H1 (cell line): ENCODE data around the gene TRAPPC5. TPM values are rescaled to one million over a fixed set of nuclear protein-coding genes. Genes with fewer than 3 reads are reported as not detected.

Experiments
- BCL11A ChIP-seq, 2 experiments: IDR thresholded peaks; one replicate each; pipeline ENCODE4 v1.6.1; 2011; ENCODE audit warnings: low read depth in 2 of 2, low read length in 2 of 2, mild to moderate bottlenecking in 2 of 2
- CEBPB ChIP-seq: IDR thresholded peaks from 2 replicates; pipeline ENCODE4 v1.6.1; 2012; ENCODE audit warnings: low read depth, low read length
- CTBP2 ChIP-seq: IDR thresholded peaks from 2 replicates; pipeline ENCODE4 v1.7.0; 2011; ENCODE audit warnings: borderline replicate concordance, mild to moderate bottlenecking, moderate library complexity, mixed read lengths, low read length; ENCODE audit not compliant: insufficient read depth, insufficient read length
- EGR1 ChIP-seq: IDR thresholded peaks from 2 replicates; pipeline ENCODE4 v1.6.1; 2011; ENCODE audit warnings: low read depth, low read length, borderline replicate concordance
- EP300 ChIP-seq, 2 experiments: IDR thresholded peaks; 1 replicate in 1 of 2; 2 replicates in 1 of 2; pipeline ENCODE4 v1.6.1; 2011 to 2012; ENCODE audit warnings: low read depth in 2 of 2, low read length in 2 of 2, mild to moderate bottlenecking in 2 of 2, borderline replicate concordance in 1 of 2, inconsistent platforms in 1 of 2, moderate library complexity in 1 of 2
- GTF2F1 ChIP-seq: IDR thresholded peaks from 2 replicates; pipeline ENCODE4 v1.6.1; 2012; ENCODE audit warnings: low read depth, low read length, improper control_type of control experiment, borderline replicate concordance
- HDAC2 ChIP-seq, 2 experiments: fragments of 300-600 bp in 1 of 2; sonication (generic) in 1 of 2; IDR thresholded peaks; 2 replicates each; pipeline ENCODE4 v1.6.1; 2011 to 2012; ENCODE audit warnings: low read depth in 2 of 2, low read length in 2 of 2, mild to moderate bottlenecking in 2 of 2, moderate library complexity in 2 of 2, borderline replicate concordance in 1 of 2, inconsistent platforms in 1 of 2
- JUND ChIP-seq: IDR thresholded peaks from 2 replicates; pipeline ENCODE4 v1.6.1; 2011; ENCODE audit warnings: mild to moderate bottlenecking, improper control_type of control experiment, low read length
- KDM1A ChIP-seq: fragments of 200-600, 300-600 bp; sonication (generic); IDR thresholded peaks from 2 replicates; pipeline ENCODE4 v1.7.1; 2016; ENCODE audit warnings: mild to moderate bottlenecking, low read length, borderline replicate concordance
- KDM4A ChIP-seq: IDR thresholded peaks from one replicate; pipeline ENCODE4 v1.7.1; 2012; ENCODE audit warnings: low read depth, mild to moderate bottlenecking, moderate library complexity, low read length, inconsistent platforms; ENCODE audit not compliant: severe bottlenecking
- MAFK ChIP-seq: IDR thresholded peaks from 2 replicates; pipeline ENCODE4 v1.6.1; 2012; ENCODE audit warnings: low read depth, mild to moderate bottlenecking, improper control_type of control experiment, low read length
- PHF8 ChIP-seq: fragments of 200-600 bp; sonication (generic); conservative IDR thresholded peaks from 2 replicates; pipeline ENCODE4 v1.7.1; 2012; ENCODE audit warnings: low read depth, mild to moderate bottlenecking, inconsistent platforms, low read length, moderate library complexity
- RBBP5 ChIP-seq: IDR thresholded peaks from 2 replicates; pipeline ENCODE4 v1.7.1; 2012; ENCODE audit warnings: low read depth, mild to moderate bottlenecking, inconsistent platforms, low read length, moderate library complexity, borderline replicate concordance
- RNF2 ChIP-seq: fragments of 200-900, 300-1000 bp; sonication (generic); IDR thresholded peaks from 2 replicates; pipeline ENCODE4 v1.7.1; 2016; ENCODE audit warnings: borderline replicate concordance, low read depth, mild to moderate bottlenecking, antibody characterized with exemption, low read length; ENCODE audit not compliant: poor library complexity, severe bottlenecking; ENCODE audit errors: missing control alignments
- RXRA ChIP-seq: IDR thresholded peaks from 2 replicates; pipeline ENCODE4 v1.6.1; 2011; ENCODE audit warnings: low read depth, mild to moderate bottlenecking, low read length, moderate library complexity; ENCODE audit not compliant: insufficient read depth
- SAP30 ChIP-seq: fragments of 300-600 bp; sonication (generic); IDR thresholded peaks from 2 replicates; pipeline ENCODE4 v1.7.1; 2012; ENCODE audit warnings: low read length, moderate library complexity, mild to moderate bottlenecking, inconsistent platforms; ENCODE audit not compliant: insufficient read depth, insufficient replicate concordance
- SIN3A ChIP-seq, 2 experiments: IDR thresholded peaks in 1 of 2; conservative IDR thresholded peaks in 1 of 2; 2 replicates each; pipeline ENCODE4 v1.6.1; 2011 to 2012; ENCODE audit warnings: low read length in 2 of 2, improper control_type of control experiment in 1 of 2, low read depth in 1 of 2, mild to moderate bottlenecking in 1 of 2
- SIRT6 ChIP-seq: IDR thresholded peaks from one replicate; pipeline ENCODE4 v1.7.1; 2012; ENCODE audit warnings: low read length, inconsistent platforms
- SIX5 ChIP-seq: IDR thresholded peaks from 2 replicates; pipeline ENCODE4 v1.6.1; 2011; ENCODE audit warnings: mild to moderate bottlenecking, low read depth, low read length
- SUZ12 ChIP-seq: fragments of 200-600 bp; sonication (generic); IDR thresholded peaks from 2 replicates; pipeline ENCODE4 v1.6.1; 2012; ENCODE audit warnings: mild to moderate bottlenecking, inconsistent platforms, low read length, moderate library complexity, mixed read lengths
- TAF1 ChIP-seq: IDR thresholded peaks from 2 replicates; pipeline ENCODE4 v1.6.1; 2011; ENCODE audit warnings: mild to moderate bottlenecking, low read depth, low read length
- TEAD4 ChIP-seq: IDR thresholded peaks from 2 replicates; pipeline ENCODE4 v1.6.1; 2012; ENCODE audit warnings: low read depth, low read length, inconsistent platforms, mixed read lengths
- polyA plus RNA-seq, 7 experiments: library from polyadenylated mRNA; depleted of rRNA in 3 of 7; stranded (reverse) in 5 of 7; unstranded in 2 of 7; fragments of >200 nt in 5 of 7; fragments of 200-250 nt in 2 of 7; gene quantifications; 1 replicate in 5 of 7; 2 replicates in 1 of 7; 4 replicates in 1 of 7; pipeline versions ENCODE4 v1.2.1 to v1.2.3, GENCODE V29; 2011 to 2013; ENCODE audit warnings: missing spikeins in 2 of 7, mixed read lengths in 2 of 7
- total RNA-seq: library from RNA; stranded (reverse); fragmentation: NEBNext Ultra II Directional; extraction: Animal tissue kit (Norgen Biotek cat#: 25700); gene quantifications from 2 replicates; pipeline ENCODE4 v1.2.1, GENCODE V29; 2021

Gene TRAPPC5
- total and polyA plus RNA-seq, 2 of the 8 experiments (the other 6 are each of a cell fraction or from before 2014, with no cell fraction given) = 109 to 120 TPM

- 0 out of 2 replicates have a peak, but pooled peaks have one; percentile 27 for TF ChIP-seq PHF8
- no peak for TF ChIP-seq TAF1
- no peak for TF ChIP-seq KDM4A
- no peak for TF ChIP-seq TEAD4
- no peak for TF ChIP-seq MAFK
- TF ChIP-seq SAP30 = no peak
- no peak for TF ChIP-seq GTF2F1
- no peak for TF ChIP-seq RNF2
- TF ChIP-seq SIX5 = no peak
- no peak for TF ChIP-seq SUZ12
- TF ChIP-seq BCL11A (IDR thresholded peaks at IDR 0.05; ENCODE audit: low read depth in 2 of 2, low read length in 2 of 2) = no peak
- TF ChIP-seq EGR1 = no peak
- TF ChIP-seq CEBPB = peak; percentile 95
- TF ChIP-seq SIRT6 = no peak
- no peak for TF ChIP-seq CTBP2
- TF ChIP-seq KDM1A = no peak
- no peak for TF ChIP-seq JUND
- no peak for TF ChIP-seq HDAC2 (IDR thresholded peaks at IDR 0.05; ENCODE audit: borderline replicate concordance in 1 of 2, low read depth in 2 of 2, low read length in 2 of 2)
- TF ChIP-seq RBBP5 = no peak
- TF ChIP-seq RXRA = no peak
- peak in 1 of 2 experiments; percentile 79; a peak in 2 of 4 replicates for TF ChIP-seq SIN3A (conservative IDR thresholded peaks at IDR 0.05 in 1 of 2, IDR thresholded peaks at IDR 0.05 in 1 of 2; ENCODE audit: low read depth in 1 of 2, low read length in 2 of 2)
- TF ChIP-seq EP300 (IDR thresholded peaks at IDR 0.05; ENCODE audit: borderline replicate concordance in 1 of 2, low read depth in 2 of 2, low read length in 2 of 2) = peak in 1 of 2 experiments; percentile 32; a peak in 1 of 3 replicates
These were observed 924 bp downstream of the TRAPPC5 start (continued) for GRCh38 chr19:7681340-7682174.
